GM19035 (cell line): Measurements from ENCODE around the gene RACK1.
"Not testable (repeated sequence)": the region's sequence is repeated elsewhere in the genome, so short reads cannot be mapped to it uniquely, and the experiment has no call there.

Experiments
- ATAC-seq: cut with Tn5 transposase; IDR thresholded peaks from one replicate; pipeline ENCODE4 v1.9.1; 2021; ENCODE audit not compliant: unreplicated experiment

The RACK1 gene

GRCh38 chr5:181243564-181244343 is at the start of gene RACK1:
Gene RACK1, minus strand, starts transcription at chr5:181243906. Its CDS starts 106 bp downstream, at chr5:181243800.
- ATAC-seq: peak; percentile 61

GRCh38 chr5:181287331-181287730 is 43.6 kb upstream of the RACK1 start:
- peak; percentile 58 for ATAC-seq

DNA sequence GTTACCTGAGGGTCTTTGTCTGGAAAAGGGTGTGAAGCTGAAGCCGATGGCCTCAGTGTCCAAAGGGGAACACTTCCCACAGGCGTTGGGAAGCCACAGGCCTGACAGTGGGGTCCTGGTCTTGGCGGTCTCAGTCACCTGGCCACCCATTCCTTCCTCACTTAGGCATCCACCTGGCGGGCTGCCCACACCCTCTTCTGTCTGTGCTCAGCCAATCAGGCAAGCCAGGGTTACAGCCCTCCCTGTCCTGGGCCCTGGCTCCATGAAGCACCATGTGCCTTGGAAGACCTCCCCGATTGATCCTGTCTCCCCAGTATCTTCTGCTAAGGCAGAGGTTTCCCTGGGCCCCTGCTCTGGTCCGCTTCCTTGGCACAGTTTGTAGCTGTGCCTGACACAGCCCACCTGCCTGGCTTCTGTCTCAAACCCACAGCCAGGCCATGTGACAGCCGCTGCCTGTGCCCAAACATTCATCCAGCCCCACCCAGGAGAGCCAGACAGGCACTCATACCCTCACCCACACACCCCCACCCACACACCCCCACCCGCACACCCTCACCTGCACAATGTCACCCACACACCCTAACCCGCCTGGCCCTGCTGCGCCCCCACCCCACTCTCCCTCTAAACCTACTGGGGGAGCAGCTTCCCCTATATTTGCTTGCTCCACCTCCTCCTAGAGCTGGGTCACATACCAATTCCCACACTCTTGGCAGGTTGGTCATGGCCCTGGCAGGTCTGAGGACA is 42.4 kb upstream of the RACK1 start:
- not testable (repeated sequence) for ATAC-seq

DNA sequence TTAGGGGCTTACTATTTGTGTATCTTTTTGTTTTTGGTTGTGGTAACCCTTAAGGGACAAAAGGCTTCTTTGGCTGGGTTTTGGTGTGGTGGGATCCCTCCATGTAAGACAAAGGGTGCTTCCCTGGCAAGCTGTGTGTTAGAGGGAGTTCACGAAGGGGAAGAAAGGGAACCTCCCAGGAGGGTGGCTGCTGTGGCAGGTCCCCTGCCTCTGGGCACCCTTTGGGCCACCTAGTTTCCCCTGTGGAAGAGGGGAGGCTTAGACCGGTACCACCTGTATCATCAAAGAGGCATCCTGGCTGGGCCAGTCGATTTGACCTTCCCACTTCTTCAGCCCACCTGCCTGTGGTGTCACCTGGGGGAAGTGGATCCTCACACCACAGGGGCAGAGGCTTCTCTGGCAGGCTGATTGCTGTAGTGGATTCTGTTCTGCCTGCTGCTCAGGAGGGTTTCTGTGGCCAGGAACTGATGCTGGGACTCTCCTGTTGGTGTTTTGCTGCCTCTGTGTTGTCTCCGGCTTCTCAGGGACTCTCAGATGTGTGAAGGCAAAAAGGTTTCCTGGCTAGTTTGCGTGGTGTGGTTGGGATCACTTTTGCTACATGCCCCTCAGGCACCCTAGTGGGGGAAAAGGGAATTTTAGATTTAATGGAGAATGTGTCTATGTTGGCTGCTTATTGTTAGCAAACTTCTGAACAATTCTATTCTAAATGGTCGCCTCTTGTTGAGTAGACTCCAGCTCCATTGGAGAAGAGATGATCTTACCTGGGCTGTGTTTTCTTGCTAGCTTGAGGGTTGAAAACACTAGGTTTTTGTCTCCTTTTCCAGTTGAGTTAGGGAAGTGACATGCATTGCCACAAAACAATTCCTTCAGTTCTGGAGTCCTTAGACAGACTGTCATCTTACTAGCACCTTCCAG is 40.4 kb upstream of the RACK1 start:
- not testable (repeated sequence) for ATAC-seq

DNA sequence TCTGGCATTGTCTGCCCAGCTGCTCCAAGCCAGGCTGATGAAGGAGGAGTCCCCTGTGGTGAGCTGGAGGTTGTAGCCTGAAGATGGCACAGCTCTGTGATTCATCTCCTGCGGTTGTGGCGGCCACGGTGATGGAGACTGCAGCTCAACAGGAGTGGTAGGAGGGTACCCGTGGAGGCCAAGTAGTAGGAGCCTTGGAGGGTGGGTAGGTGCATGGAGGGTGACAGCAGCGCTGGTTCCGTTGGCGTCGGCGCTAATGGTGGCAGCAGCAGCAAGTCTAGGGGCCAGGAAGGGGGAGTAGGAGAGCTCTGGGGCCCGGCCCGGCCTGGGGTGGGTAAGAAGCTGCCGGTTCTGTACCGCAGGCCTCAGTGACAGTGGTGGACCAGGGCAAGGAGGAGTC is 39.6 kb upstream of the RACK1 start:
- no peak for ATAC-seq

GRCh38 chr5:181282874-181283273 is 39.2 kb upstream of the RACK1 start:
- no peak for ATAC-seq

DNA sequence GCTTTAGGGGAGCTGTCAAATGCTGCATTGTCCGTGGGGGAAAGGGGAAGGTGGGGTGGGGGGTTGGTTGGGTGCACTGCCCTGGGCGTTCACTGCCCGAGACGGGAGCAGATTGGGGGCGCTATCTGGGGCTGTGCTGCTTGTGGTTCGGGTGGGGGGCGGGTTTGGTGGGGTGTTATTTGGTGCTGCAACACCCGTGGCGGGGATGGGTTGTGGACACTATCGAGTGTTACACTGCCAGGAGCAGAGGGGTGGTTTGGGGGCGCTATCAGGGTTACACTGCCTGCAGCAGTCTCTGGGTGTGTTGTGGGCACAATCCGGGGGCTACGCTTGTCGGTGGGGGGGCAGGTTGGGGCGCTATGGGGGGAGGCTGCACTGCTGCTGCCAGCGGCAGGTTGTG is 38.7 kb upstream of the RACK1 start:
- not testable (repeated sequence) for ATAC-seq

DNA sequence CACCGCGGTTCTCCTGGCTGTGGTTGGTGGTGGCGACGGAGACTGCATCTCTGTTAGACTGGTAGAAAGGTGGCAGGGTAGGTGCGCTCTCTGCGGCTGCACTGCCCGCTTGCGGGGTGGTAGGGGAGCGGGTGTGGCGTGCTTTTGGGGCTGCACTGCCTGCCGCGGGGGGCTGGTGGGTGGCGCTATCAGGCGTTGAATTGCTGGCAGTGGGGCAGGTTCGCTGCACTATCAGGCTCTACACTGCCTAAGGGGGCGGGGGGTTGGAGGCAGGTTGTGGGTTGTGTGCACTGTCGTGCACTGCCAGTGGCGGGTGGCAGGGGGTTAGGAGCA is 38.2 kb upstream of the RACK1 start:
- ATAC-seq: no peak

- ATAC-seq: no peak
Observed at GRCh38 chr5:181281077-181281983, 37.6 kb upstream of the RACK1 start.

DNA sequence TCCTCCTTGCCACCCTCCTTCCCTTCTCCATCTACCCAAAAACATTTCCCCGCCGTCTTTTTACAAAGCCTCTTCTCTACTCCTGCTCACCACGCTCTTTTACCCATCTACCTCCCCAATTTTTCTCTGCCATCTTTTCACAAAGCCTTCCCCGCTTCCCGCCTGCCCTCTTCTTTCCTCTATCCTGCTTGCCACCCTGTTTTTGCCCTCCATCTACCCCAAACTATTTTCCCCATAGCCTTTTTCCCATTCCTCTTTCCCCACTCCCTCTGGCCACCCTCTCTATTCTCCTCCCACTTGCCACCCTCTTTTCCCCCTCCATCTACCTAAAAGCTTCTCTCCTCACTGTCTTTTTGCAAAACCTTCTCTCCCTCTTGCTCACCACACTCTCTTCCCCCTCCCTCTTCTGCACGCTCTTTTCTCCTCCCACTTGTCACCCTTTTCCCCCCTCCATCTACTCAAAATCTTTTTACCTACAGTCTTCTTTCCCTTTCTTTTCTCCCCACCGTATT is 36.6 kb upstream of the RACK1 start:
- ATAC-seq: no peak

GRCh38 chr5:181273433-181273744 is 29.7 kb upstream of the RACK1 start:
- ATAC-seq: not testable (repeated sequence)

DNA sequence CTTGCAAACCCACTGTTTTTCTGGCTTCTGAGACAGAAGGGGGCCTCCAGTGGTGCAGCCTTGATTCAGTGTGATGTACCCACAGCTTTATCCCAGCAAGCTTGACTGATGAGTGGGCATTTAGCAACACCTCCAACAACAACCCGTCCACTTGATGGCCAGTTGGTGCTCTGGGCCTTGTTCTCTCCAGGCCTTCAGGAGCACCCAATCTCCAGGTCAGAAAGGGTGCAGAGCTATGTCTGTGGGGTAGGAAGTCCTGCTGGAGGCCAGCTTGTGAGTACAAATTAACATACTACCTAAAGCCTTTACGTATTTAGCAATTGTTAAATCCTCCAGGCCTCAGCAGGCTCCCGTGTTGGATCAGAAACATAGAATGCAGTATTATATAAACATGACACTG is 27.4 kb upstream of the RACK1 start:
- ATAC-seq: no peak

GRCh38 chr5:181267907-181268306 is 24.2 kb upstream of the RACK1 start:
- not testable (repeated sequence) for ATAC-seq

DNA sequence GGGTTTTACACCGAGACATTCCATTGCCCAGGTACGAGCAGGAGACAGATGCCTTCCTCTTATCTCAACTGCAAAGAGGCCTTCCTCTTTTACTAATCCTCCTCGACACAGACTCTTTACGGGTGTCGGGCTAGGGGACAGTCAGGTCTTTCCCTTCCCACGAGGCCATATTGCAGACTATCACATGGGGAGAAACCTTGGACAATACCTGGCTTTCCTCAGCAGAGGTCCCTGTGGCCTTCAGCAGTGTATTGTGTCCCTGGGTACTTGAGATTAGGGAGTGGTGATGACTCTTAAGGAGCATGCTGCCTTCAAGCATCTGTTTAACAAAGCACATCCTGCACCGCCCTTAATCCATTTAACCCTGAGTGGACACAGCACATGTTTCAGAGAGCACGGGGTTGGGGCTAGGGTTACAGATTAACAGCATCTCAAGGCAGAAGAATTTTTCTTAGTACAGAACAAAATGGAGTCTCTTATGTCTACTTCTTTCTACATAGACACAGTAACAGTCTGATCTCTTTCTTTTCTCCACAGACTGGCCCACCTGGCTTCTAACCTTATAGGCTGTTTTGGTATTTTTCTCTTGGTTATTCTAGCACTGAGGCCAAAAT is 23.7 kb upstream of the RACK1 start:
- ATAC-seq: not testable (repeated sequence)

- ATAC-seq: no peak
Observed at GRCh38 chr5:181265092-181265671, 21.5 kb upstream of the RACK1 start.

- no peak for ATAC-seq
Observed at GRCh38 chr5:181263633-181264032, 19.9 kb upstream of the RACK1 start.

DNA sequence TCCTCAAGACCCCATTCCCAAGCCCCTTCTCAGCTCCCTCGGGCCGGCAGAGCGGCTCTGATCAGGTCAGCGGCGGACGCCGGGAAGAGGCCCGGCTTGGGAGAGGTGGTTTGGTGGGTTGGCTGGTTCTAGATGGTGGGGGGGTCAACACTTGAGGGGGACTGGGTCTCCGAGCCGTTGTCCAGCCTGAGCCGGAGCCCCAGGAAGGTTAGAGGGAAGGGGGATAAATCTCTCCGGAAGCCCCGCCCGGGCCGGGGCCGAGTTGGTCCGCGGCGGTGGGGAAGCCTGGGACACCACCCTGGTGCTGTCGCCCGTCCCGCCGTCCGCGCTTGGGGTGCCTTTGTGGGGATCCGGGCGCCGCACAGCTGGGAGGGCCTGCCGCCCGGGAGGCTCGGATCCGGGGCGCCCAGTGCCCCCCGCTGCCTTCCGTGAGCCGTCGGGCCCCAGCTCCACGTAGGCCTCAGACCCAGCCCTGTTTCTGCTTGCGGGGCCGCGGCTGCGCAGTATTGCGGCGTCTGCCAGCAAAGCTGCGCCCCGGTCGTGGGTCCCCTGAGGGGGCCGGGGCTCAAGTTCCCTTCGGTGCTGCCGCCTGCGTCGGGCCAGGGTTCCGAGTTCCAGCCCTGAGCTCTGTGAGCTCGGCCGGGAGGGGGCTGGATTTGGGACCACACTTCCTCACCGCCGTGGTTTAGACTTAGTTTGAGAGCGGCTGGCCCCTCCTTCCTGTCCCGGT is 17.8 kb upstream of the RACK1 start:
- ATAC-seq: peak; percentile 62

DNA sequence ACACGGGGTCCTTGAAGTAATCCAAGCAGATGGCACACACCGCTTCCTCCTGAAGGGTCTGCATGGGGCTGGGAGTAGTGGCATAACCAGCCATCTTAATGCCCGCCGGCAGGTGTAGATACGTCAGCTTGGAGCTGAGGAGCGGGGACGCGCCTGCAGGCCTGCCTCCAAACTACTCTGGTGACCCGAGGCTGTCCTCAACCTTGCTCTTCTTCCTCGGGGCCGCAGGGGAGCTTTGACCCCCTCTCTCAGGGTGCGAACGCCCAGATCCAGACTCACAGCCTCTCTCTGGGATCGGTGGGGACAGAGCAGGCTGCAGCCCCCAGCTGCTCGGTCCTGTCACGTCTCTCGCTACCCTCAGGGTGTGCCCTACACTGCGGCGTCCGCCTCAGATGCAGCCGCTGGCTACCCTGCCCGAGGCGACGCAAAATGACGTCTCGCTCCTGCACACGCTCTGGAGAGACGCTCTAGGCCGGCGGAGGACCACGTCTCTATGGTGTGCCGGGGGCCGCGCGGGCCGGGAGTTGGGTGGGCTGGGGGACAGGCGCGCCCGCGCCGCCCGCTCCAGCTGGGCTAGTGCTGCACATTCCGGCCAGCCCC is 17.1 kb upstream of the RACK1 start, which contains the start of gene TRIM52:
TRIM52 (minus strand) TSS at position 424 of the 600 bp plus-strand sequence; CDS start at position 94, 330 bp downstream.
- peak; percentile 78 for ATAC-seq
